Osteocyte (in vitro differentiated cells): ENCODE measurements around the gene XPNPEP1. TPM values are rescaled to one million over a fixed set of nuclear protein-coding genes. Genes with fewer than 3 reads are reported as not detected.

Experiments
- DNase-seq: peaks from one replicate; pipeline ENCODE4 v3.0.0; 2021; ENCODE audit warnings: mixed read lengths; ENCODE audit not compliant: unreplicated experiment; ENCODE audit errors: extremely low spot score
- H3K27ac Mint-ChIP-seq: one replicate; pipeline ENCODE4 v1.8.0; 2021; ENCODE audit warnings: mild to moderate bottlenecking, mixed read lengths; ENCODE audit not compliant: unreplicated experiment
- H3K27me3 Mint-ChIP-seq: one replicate; pipeline ENCODE4 v1.8.0; 2021; ENCODE audit warnings: mixed read lengths; ENCODE audit not compliant: unreplicated experiment
- H3K36me3 Mint-ChIP-seq: one replicate; pipeline ENCODE4 v1.8.0; 2021; ENCODE audit warnings: mixed read lengths; ENCODE audit not compliant: unreplicated experiment
- H3K4me1 Mint-ChIP-seq: one replicate; pipeline ENCODE4 v1.8.0; 2021; ENCODE audit warnings: mixed read lengths; ENCODE audit not compliant: unreplicated experiment
- H3K4me3 Mint-ChIP-seq: one replicate; pipeline ENCODE4 v1.8.0; 2021; ENCODE audit warnings: mild to moderate bottlenecking, moderate library complexity, mixed read lengths; ENCODE audit not compliant: unreplicated experiment
- H3K9me3 Mint-ChIP-seq: one replicate; pipeline ENCODE4 v1.8.0; 2021; ENCODE audit warnings: mixed read lengths; ENCODE audit not compliant: unreplicated experiment
- CTCF ChIP-seq: fragments of 200-600 bp; sonication (generic); IDR thresholded peaks from 2 replicates; pipeline ENCODE4 v1.5.0; 2021; ENCODE audit warnings: antibody characterized with exemption, mild to moderate bottlenecking, moderate library complexity
- total RNA-seq: library from RNA; stranded (reverse); gene quantifications from 2 replicates; pipeline ENCODE4 v1.2.1, GENCODE V29; 2021

XPNPEP1 gene
- total RNA-seq, 1 donor from 2014 or later, result 74.5 TPM

GRCh38 chr10:109819807-109820206, 103.5 kb downstream of the XPNPEP1 start:
- Mint-ChIP-seq H3K36me3 (no peaks in the 10 kb centered on the region), H3K9me3 (no peaks in the 10 kb centered on the region), H3K4me1 (no peaks in the 10 kb centered on the region), H3K4me3 (no peak overlapping the region), H3K27ac (no peak overlapping the region), H3K27me3 (no peaks in the 10 kb centered on the region)
- no peak for DNase-seq
- TF ChIP-seq CTCF, result no peak

Other genes starting within 250 kb of the XPNPEP1 start
- 128 and 138 TPM in 2 replicates for gene ADD3, start 84.5 kb upstream of the XPNPEP1 start, total RNA-seq